ENCODE data around the gene GNG7. TPM values are rescaled to one million over a fixed set of nuclear protein-coding genes. Genes with fewer than 3 reads are reported as not detected.

Gene GNG7
- total and polyA plus RNA-seq, 10 of the 15 experiments (the other 5 are each of a cell fraction or from before 2014, with no cell fraction given): 1.9 to 13.6 (median 6.5) TPM

- ATAC-seq: peak; percentile 54
- Histone ChIP-seq H3K4me1 (ENCODE audit: control insufficient read depth, insufficient read depth, low read length) (peaks cover 12% of the 10 kb centered on the region), H2AFZ (ENCODE audit: control insufficient read depth, low read depth, low read length) (peak within 1 kb of the TSS; percentile 17), H3K27me3 (replicated peaks in 1 of 2; ENCODE audit: control insufficient read depth in 2 of 2, insufficient read depth in 2 of 2, low read length in 1 of 2) (no peaks in the 10 kb centered on the region), H3K9me3 (replicated peaks; ENCODE audit: control insufficient read depth, insufficient read depth, low read length) (no peaks in the 10 kb centered on the region), H3K9ac (ENCODE audit: control insufficient read depth, insufficient read depth, low read length) (peak within 1 kb of the TSS; percentile 96), H3K4me3 (peak within 1 kb of the TSS; percentile 100), H4K20me1 (ENCODE audit: control insufficient read depth, insufficient read depth) (peaks cover 12% of the 10 kb centered on the region; the same call in 1 of the 2 replicates), H3K79me2 (ENCODE audit: control insufficient read depth, insufficient read depth, low read length) (peaks cover 44% of the 10 kb centered on the region), H3K4me2 (ENCODE audit: control insufficient read depth, insufficient read depth) (peak within 1 kb of the TSS; percentile 99), H3K36me3 (ENCODE audit: control insufficient read depth in 2 of 2, insufficient read depth in 2 of 2, low read length in 1 of 2) (peaks cover 2% of the 10 kb centered on the region in 2 experiments; a peak in 2 of 4 replicates), H3K27ac (ENCODE audit: control insufficient read depth, insufficient read depth) (peak within 1 kb of the TSS; percentile 95)
- DNase-seq (ENCODE audit: low read depth, low spot score): peak; percentile 94
- CTCF ChIA-PET: interaction anchor here (0.5 to 5.8 kb wide), 19 partner anchors 14 to 320 kb away, joined by 3 to 113 read pairs (median 5); no protein-coding TSS in a partner anchor
- intact Hi-C loops (cut with micrococcal nuclease; ENCODE audit: unreplicated experiment) (loop anchor here (1.0 to 2.0 kb wide), 3 partner anchors 77 to 103 kb away; no protein-coding TSS in a partner anchor), in situ Hi-C loops (cut with MboI) (no loop called here)
- RAD21 ChIA-PET (ENCODE audit: unreplicated experiment): interaction anchor here (0.7 to 6.5 kb wide), 29 partner anchors 13 to 1093 kb away, joined by 3 to 221 read pairs (median 7); partner anchors contain the start of genes LMNB2 and TIMM13
- SMC1A ChIA-PET (ENCODE audit: uncharacterized antibody, unreplicated experiment): interaction anchor here (0.6 to 10.5 kb wide), 20 partner anchors 13 to 161 kb away, joined by 3 to 143 read pairs (median 5); partner anchors contain the start of gene LMNB2
- under 1% methylated on average over 56 of the region's 70 CpGs for WGBS (ENCODE audit: insufficient coverage, insufficient replicate concordance, low lambda C conversion rate, missing lambda C conversion rate)
- FAIRE-seq: peak; percentile 95
- BruUV-seq (replicated peaks): no TSS peak
- POLR2A ChIA-PET: interaction anchor here (0.6 to 6.8 kb wide), 28 partner anchors 9 to 656 kb away, joined by 3 to 166 read pairs (median 4); partner anchors contain the start of genes LMNB2, LSM7, SPPL2B and THOP1
- TF ChIP-seq REST (IDR thresholded peaks at IDR 0.05; ENCODE audit: low read depth, low read length): peak; percentile 68
- 0 out of 2 replicates have a peak, but pooled peaks have one; percentile 15 for TF ChIP-seq IRF4 (IDR thresholded peaks at IDR 0.05; ENCODE audit: low read depth, low read length)
- 0 out of 4 replicates have a peak, but pooled peaks of 1 of the 2 experiments have one; percentile 36 for TF ChIP-seq ETV6 (conservative IDR thresholded peaks at IDR 0.05 in 1 of 2, IDR thresholded peaks at IDR 0.05 in 1 of 2; ENCODE audit: borderline replicate concordance in 1 of 2, low read depth in 1 of 2)
- peak; percentile 87 for TF ChIP-seq MTA3 (IDR thresholded peaks at IDR 0.05; ENCODE audit: borderline replicate concordance, low read length)
- peak; percentile 100 for TF ChIP-seq PML (IDR thresholded peaks at IDR 0.05; ENCODE audit: low read length)
- peak; percentile 100 for TF ChIP-seq SMAD5 (IDR thresholded peaks at IDR 0.05; ENCODE audit: low read depth)
- TF ChIP-seq IKZF2 (IDR thresholded peaks at IDR 0.05): peak; percentile 91 to 92
- 0 out of 2 replicates have a peak, but pooled peaks have one; percentile 26 for TF ChIP-seq SMC3 (IDR thresholded peaks at IDR 0.05; ENCODE audit: borderline replicate concordance, low read length)
- TF ChIP-seq MEF2B (IDR thresholded peaks at IDR 0.05; ENCODE audit: partially characterized antibody, poor library complexity, severe bottlenecking): peak; percentile 82
- no peak; the same call in 1 of the 2 replicates for TF ChIP-seq TBL1XR1 (IDR thresholded peaks at IDR 0.05; ENCODE audit: low read depth, low read length)
- TF ChIP-seq NFIC (IDR thresholded peaks at IDR 0.05; ENCODE audit: low read depth, low read length): peak; percentile 50; the same call in 1 of the 2 replicates
- TF ChIP-seq DPF2 (IDR thresholded peaks at IDR 0.05): no peak; the same call in 1 of the 2 replicates
- TF ChIP-seq, protein P1, sequence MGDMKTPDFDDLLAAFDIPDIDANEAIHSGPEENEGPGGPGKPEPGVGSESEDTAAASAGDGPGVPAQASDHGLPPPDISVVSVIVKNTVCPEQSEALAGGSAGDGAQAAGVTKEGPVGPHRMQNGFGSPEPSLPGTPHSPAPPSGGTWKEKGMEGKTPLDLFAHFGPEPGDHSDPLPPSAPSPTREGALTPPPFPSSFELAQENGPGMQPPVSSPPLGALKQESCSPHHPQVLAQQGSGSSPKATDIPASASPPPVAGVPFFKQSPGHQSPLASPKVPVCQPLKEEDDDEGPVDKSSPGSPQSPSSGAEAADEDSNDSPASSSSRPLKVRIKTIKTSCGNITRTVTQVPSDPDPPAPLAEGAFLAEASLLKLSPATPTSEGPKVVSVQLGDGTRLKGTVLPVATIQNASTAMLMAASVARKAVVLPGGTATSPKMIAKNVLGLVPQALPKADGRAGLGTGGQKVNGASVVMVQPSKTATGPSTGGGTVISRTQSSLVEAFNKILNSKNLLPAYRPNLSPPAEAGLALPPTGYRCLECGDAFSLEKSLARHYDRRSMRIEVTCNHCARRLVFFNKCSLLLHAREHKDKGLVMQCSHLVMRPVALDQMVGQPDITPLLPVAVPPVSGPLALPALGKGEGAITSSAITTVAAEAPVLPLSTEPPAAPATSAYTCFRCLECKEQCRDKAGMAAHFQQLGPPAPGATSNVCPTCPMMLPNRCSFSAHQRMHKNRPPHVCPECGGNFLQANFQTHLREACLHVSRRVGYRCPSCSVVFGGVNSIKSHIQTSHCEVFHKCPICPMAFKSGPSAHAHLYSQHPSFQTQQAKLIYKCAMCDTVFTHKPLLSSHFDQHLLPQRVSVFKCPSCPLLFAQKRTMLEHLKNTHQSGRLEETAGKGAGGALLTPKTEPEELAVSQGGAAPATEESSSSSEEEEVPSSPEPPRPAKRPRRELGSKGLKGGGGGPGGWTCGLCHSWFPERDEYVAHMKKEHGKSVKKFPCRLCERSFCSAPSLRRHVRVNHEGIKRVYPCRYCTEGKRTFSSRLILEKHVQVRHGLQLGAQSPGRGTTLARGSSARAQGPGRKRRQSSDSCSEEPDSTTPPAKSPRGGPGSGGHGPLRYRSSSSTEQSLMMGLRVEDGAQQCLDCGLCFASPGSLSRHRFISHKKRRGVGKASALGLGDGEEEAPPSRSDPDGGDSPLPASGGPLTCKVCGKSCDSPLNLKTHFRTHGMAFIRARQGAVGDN (IDR thresholded peaks at IDR 0.05): peak; percentile 99
- TF ChIP-seq ZNF384 (IDR thresholded peaks at IDR 0.05; ENCODE audit: borderline replicate concordance, low read depth, low read length): peak; percentile 89
- peak; percentile 100 for TF ChIP-seq POLR2AphosphoS5 (IDR thresholded peaks at IDR 0.05; ENCODE audit: low read length)
Measured at GRCh38 chr19:2475702-2476450, 226.6 kb downstream of the GNG7 start, which contains the start of gene GADD45B. Gene GADD45B (plus strand): TSS chr19:2476127. CDS start chr19:2476359, 232 bp downstream.

Measured in GM12878 (cell line).